Activated T-helper 2 cell treated with anti-CD3 and anti-CD28 coated beads, Interferon-gamma antibody, Interleukin-2, Interleukin-4, amounts not matched to agents 10 μg/mL and 5 μg/mL and 100 μg/mL, durations not matched to agents 14 hours and 24 hours and 36 hours (primary cell): ENCODE results near the gene CYB561D2. TPM values are rescaled to one million over a fixed set of nuclear protein-coding genes. Genes with fewer than 3 reads are reported as not detected.

Experiments used
- DNase-seq: peaks from one replicate; pipeline ENCODE4 v3.0.0; 2021; ENCODE audit warnings: low spot score
- H3K27ac Mint-ChIP-seq: one replicate; pipeline ENCODE4 v1.8.0; 2021; ENCODE audit warnings: mixed read lengths
- H3K27me3 Mint-ChIP-seq: one replicate; pipeline ENCODE4 v1.8.0; 2021; ENCODE audit warnings: low read depth, mixed read lengths
- H3K36me3 Mint-ChIP-seq: one replicate; pipeline ENCODE4 v1.8.0; 2021; ENCODE audit warnings: low read depth, mixed read lengths
- H3K4me1 Mint-ChIP-seq: one replicate; pipeline ENCODE4 v1.8.0; 2021; ENCODE audit warnings: low read depth, mixed read lengths
- H3K4me3 Mint-ChIP-seq: one replicate; pipeline ENCODE4 v1.8.0; 2021; ENCODE audit warnings: low read depth, mild to moderate bottlenecking, moderate library complexity, mixed read lengths
- H3K9me3 Mint-ChIP-seq: one replicate; pipeline ENCODE4 v1.8.0; 2021; ENCODE audit warnings: mixed read lengths
- intact Hi-C: fragments of 100-400 bp; cut with micrococcal nuclease; formaldehyde crosslinking; loops from one replicate; pipeline ENCODE4 v1.15.1; 2023
- total RNA-seq: library from RNA; stranded (reverse); gene quantifications from 2 replicates; pipeline ENCODE4 v1.2.3, GENCODE V29; 2022

The CYB561D2 gene
- total RNA-seq, 1 donor from 2014 or later, result 22.9 TPM

DNA sequence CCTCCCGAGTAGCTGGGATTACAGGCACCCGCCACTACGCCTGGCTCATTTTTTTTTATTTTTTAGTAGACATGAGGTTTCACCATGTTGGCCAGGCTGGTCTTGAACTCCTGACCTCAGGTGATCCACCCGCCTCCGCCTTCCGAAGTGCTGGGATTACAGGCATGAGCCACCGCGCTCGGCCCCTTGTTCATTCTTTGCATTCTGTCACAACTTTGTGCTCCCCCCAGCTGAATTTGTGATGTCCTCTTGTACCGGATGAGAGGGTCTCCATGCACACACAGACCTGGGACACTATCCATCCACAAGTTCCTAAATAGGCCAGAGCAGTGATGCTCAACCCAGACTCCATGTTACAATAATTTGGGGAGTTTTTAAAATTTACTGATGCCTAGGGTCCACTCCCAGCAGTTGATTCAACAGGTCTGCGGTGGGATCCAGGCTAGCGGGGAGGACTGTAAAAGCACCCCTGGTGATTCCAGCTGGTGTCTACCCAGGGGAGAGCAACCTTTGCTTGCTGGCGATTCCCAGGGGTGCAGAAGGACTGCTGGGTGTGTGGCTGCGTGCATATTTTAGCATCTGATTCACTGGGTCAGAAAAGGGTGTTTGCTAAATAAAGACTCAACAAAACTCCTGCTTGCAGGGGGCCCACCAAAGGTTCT, 11.0 kb upstream of the CYB561D2 start:
- DNase-seq, result no peak
- H3K4me3 Mint-ChIP-seq, result peak overlapping the region; percentile 95
- intact Hi-C loops, result loop anchor here (2.0 to 5.0 kb wide), 3 partner anchors 19 to 263 kb away; partner anchors contain the start of genes GNAI2 and TMEM115
- H3K27me3 Mint-ChIP-seq, result no peaks in the 10 kb centered on the region
- peak overlapping the region; percentile 93 for H3K27ac Mint-ChIP-seq
- no peaks in the 10 kb centered on the region for H3K9me3 Mint-ChIP-seq
- peaks cover 32% of the 10 kb centered on the region for H3K4me1 Mint-ChIP-seq
- peaks cover 50% of the 10 kb centered on the region for H3K36me3 Mint-ChIP-seq

DNA sequence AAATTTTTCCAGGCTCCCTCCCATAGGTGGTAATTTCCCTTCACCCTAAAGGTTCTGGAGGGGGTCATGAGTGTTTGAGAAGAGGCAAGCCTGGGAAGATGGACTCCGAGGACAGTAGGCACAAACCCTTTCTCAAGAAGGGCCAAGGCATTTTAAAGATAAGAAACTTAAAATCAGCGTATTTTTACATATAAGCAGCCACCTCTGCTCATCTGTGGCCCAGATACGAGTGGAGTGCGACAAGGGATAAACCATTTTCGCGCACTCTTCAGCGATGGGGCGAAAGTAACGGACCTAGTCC, 10.6 kb upstream of the CYB561D2 start:
- intact Hi-C loops, result loop anchor here (2.0 kb wide), 1 partner anchor 19 kb away; the partner anchor contains the start of gene TMEM115
- H3K27me3 Mint-ChIP-seq, result no peaks in the 10 kb centered on the region
- H3K27ac Mint-ChIP-seq, result peak overlapping the region; percentile 93
- peaks cover 34% of the 10 kb centered on the region for H3K4me1 Mint-ChIP-seq
- H3K36me3 Mint-ChIP-seq, result peaks cover 47% of the 10 kb centered on the region
- no peak for DNase-seq
- peak overlapping the region; percentile 95 for H3K4me3 Mint-ChIP-seq
- H3K9me3 Mint-ChIP-seq, result no peaks in the 10 kb centered on the region

- intact Hi-C loops, result loop anchor here (2.0 kb wide), 1 partner anchor 18 kb away; the partner anchor contains the start of gene TMEM115
- H3K4me3 Mint-ChIP-seq, result peak within 1 kb of the TSS; percentile 95
Measured at GRCh38 chr3:50340448-50341329, 10.0 kb upstream of the CYB561D2 start, which contains the start of gene RASSF1. RASSF1 (minus strand) TSS chr3:50340836; CDS start chr3:50340805, 31 bp downstream.

DNA sequence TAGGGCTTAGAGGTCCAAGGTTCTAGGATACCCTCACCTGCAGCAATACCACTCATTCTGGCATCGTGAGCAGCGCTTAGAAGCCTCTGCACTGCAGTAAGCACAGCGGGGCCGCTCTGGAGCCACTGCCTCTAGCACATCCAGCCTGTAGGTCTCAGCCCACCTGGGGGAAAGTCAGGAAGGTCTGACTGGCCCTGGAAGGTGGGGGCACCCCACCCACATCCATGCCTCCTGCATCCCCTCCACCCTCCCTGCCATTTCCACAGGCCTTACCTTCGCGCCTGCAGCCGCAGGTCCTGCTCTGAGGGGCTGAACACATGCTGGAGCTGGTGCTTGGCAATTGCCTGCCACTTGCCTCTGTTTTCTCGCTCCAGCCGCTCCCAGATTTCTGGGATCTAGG, 9.1 kb upstream of the CYB561D2 start:
- Mint-ChIP-seq H3K27me3 (no peaks in the 10 kb centered on the region), H3K4me1 (peaks cover 25% of the 10 kb centered on the region), H3K27ac (peak overlapping the region; percentile 96), H3K36me3 (peaks cover 32% of the 10 kb centered on the region), H3K4me3 (peak overlapping the region; percentile 95), H3K9me3 (no peaks in the 10 kb centered on the region)
- DNase-seq, result no peak
- intact Hi-C loops, result loop anchor here (2.0 kb wide), 1 partner anchor 17 kb away; the partner anchor contains the start of gene TMEM115

More at GRCh38 chr3:50340448-50341329, 10.0 kb upstream of the CYB561D2 start, which contains the start of gene RASSF1:
- peak within 1 kb of the TSS; percentile 96 for H3K27ac Mint-ChIP-seq
- H3K4me1 Mint-ChIP-seq, result peaks cover 30% of the 10 kb centered on the region
- peaks cover 41% of the 10 kb centered on the region for H3K36me3 Mint-ChIP-seq
- no peaks in the 10 kb centered on the region for H3K9me3 Mint-ChIP-seq
- DNase-seq, result peak; percentile 82
- no peaks in the 10 kb centered on the region for H3K27me3 Mint-ChIP-seq

- Mint-ChIP-seq H3K27ac (peak overlapping the region; percentile 96), H3K36me3 (peaks cover 28% of the 10 kb centered on the region)
Measured at GRCh38 chr3:50341996-50342650, 8.5 kb upstream of the CYB561D2 start.

GRCh38 chr3:50342813-50343633, 7.6 kb upstream of the CYB561D2 start:
- no peaks in the 10 kb centered on the region for H3K9me3 Mint-ChIP-seq
- H3K4me1 Mint-ChIP-seq, result peaks cover 29% of the 10 kb centered on the region
- H3K27me3 Mint-ChIP-seq, result no peaks in the 10 kb centered on the region
- H3K27ac Mint-ChIP-seq, result no peak overlapping the region
- H3K36me3 Mint-ChIP-seq, result peaks cover 29% of the 10 kb centered on the region
- DNase-seq, result no peak
- H3K4me3 Mint-ChIP-seq, result no peak overlapping the region
- intact Hi-C loops, result no loop called here

More at GRCh38 chr3:50341996-50342650, 8.5 kb upstream of the CYB561D2 start:
- Mint-ChIP-seq H3K9me3 (no peaks in the 10 kb centered on the region), H3K27me3 (no peaks in the 10 kb centered on the region), H3K4me3 (peak overlapping the region; percentile 95), H3K4me1 (peaks cover 25% of the 10 kb centered on the region)
- no peak for DNase-seq
- intact Hi-C loops, result loop anchor here (2.0 kb wide), 1 partner anchor 17 kb away; the partner anchor contains the start of gene TMEM115

- H3K36me3 Mint-ChIP-seq, result peaks cover 26% of the 10 kb centered on the region
- H3K9me3 Mint-ChIP-seq, result no peaks in the 10 kb centered on the region
- no peak for DNase-seq
- H3K4me1 Mint-ChIP-seq, result peaks cover 27% of the 10 kb centered on the region
- H3K27ac Mint-ChIP-seq, result no peak overlapping the region
- no peaks in the 10 kb centered on the region for H3K27me3 Mint-ChIP-seq
- intact Hi-C loops, result no loop called here
- no peak overlapping the region for H3K4me3 Mint-ChIP-seq
Measured at GRCh38 chr3:50345008-50345407, 5.7 kb upstream of the CYB561D2 start.

GRCh38 chr3:50345586-50346234, 5.0 kb upstream of the CYB561D2 start, which contains the start of gene ZMYND10:
ZMYND10 (minus strand) TSS chr3:50345732; CDS start chr3:50345579, 153 bp downstream.
- Mint-ChIP-seq H3K27ac (peak within 1 kb of the TSS; percentile 60), H3K27me3 (no peaks in the 10 kb centered on the region), H3K36me3 (peaks cover 29% of the 10 kb centered on the region), H3K4me1 (peaks cover 30% of the 10 kb centered on the region), H3K9me3 (no peaks in the 10 kb centered on the region), H3K4me3 (peak within 1 kb of the TSS; percentile 76)
- intact Hi-C loops, result loop anchor here (2.0 kb wide), 1 partner anchor 195 kb away; no protein-coding TSS in a partner anchor
- peak; percentile 79 for DNase-seq

DNA sequence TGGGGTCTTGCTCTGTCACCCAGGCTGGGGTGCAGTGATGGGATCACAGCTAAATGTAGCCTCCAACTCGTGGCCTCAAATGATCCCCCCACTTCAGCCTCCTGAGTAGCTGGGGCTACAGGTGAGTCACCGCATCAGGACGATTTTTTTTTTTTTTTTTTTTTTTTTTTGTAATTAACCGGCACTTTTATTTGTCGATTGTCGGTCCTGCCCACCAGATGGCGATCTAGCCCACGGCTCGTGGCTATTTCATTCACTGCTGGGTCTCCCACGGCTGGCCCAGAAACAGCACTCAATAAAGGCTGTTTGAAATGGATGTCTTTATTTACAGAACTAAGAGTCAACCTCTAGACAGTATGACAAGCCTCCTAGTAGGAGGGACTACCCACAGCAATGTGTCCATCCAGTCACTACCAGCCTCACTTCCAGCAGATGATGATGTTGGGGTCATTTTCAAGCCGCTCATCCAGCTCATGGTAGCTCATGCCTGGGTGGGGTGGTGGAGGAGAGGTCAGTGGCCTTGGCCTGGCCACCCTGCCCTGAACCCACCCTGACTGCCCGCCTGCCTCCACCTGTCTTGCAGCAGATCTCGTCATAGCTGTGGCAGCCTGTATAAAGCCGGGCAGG, 3.4 kb upstream of the CYB561D2 start:
- intact Hi-C loops, result loop anchor here (2.0 kb wide), 1 partner anchor 194 kb away; no protein-coding TSS in a partner anchor
- H3K27ac Mint-ChIP-seq, result no peak overlapping the region
- H3K36me3 Mint-ChIP-seq, result peaks cover 36% of the 10 kb centered on the region
- no peaks in the 10 kb centered on the region for H3K9me3 Mint-ChIP-seq
- H3K27me3 Mint-ChIP-seq, result no peaks in the 10 kb centered on the region
- DNase-seq, result peak; percentile 76
- peaks cover 35% of the 10 kb centered on the region for H3K4me1 Mint-ChIP-seq
- no peak overlapping the region for H3K4me3 Mint-ChIP-seq

GRCh38 chr3:50350213-50350526, 492 bp upstream of the CYB561D2 start:
- intact Hi-C loops, result loop anchor here (1.0 to 10.0 kb wide), 7 partner anchors 12 to 1325 kb away; partner anchors contain the start of genes C3orf18, HEMK1, HYAL3 and MANF
- no peak for DNase-seq
- Mint-ChIP-seq H3K27me3 (no peaks in the 10 kb centered on the region), H3K36me3 (peaks cover 50% of the 10 kb centered on the region), H3K4me1 (peaks cover 36% of the 10 kb centered on the region), H3K4me3 (peak overlapping the region; percentile 91), H3K27ac (peak overlapping the region; percentile 96), H3K9me3 (no peaks in the 10 kb centered on the region)

DNA sequence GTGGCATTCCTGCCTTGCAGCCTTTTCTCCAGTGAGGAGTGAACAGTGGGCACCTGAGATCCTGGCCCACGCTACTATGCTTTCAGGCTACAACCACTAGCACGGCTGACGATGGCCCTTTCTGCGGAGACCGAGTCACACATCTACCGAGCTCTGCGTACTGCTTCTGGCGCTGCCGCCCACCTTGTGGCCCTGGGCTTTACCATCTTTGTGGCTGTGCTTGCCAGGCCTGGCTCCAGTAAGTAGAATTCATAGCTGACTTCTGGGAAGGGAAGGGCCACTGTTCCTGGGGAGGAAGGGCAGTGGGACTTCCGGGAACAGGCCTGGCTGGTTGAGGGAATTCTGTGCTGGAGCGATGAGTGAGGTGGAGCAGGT, 648 bp downstream of the CYB561D2 start:
- H3K4me1 Mint-ChIP-seq, result peaks cover 34% of the 10 kb centered on the region
- no peaks in the 10 kb centered on the region for H3K27me3 Mint-ChIP-seq
- H3K4me3 Mint-ChIP-seq, result peak overlapping the region; percentile 91
- peaks cover 51% of the 10 kb centered on the region for H3K36me3 Mint-ChIP-seq
- H3K27ac Mint-ChIP-seq, result peak overlapping the region; percentile 96
- DNase-seq, result no peak
- intact Hi-C loops, result loop anchor here (1.0 to 10.0 kb wide), 7 partner anchors 8 to 1323 kb away; partner anchors contain the start of genes C3orf18, HEMK1, HYAL3 and MANF
- H3K9me3 Mint-ChIP-seq, result no peaks in the 10 kb centered on the region
